Measurements from ENCODE around the gene SOX6. TPM values are rescaled to one million over a fixed set of nuclear protein-coding genes. Genes with fewer than 3 reads are reported as not detected.

SOX6 gene
- total RNA-seq, 4 donors from 2014 or later = 1.6 to 22.7 (median 6.9) TPM

- H3K27me3 ChIP-seq = no peaks in the 10 kb centered on the region
- H3K4me3 ChIP-seq = no peak overlapping the region
- DNase-seq = no peak
- intact Hi-C loops (cut with DNase I; ENCODE audit: low total_unique reads) = no loop called here
- TF ChIP-seq EP300 (IDR thresholded peaks at IDR 0.05; ENCODE audit: low read depth) (no peak), POLR2AphosphoS5 (IDR thresholded peaks at IDR 0.05) (no peak), POLR2A (IDR thresholded peaks at IDR 0.05) (no peak), CTCF (IDR thresholded peaks at IDR 0.05) (no peak)
- H3K27ac ChIP-seq = no peak overlapping the region
- in situ Hi-C loops (cut with MboI; ENCODE audit: low pct_ligation_motif_present in 1 of 4, low pct_unique_long_range_greater_than_20kb in 1 of 4, low sequenced_read_pairs in 3 of 4) = no loop called here
- no peaks in the 10 kb centered on the region for H3K4me1 ChIP-seq
- 50 to 79% methylated on average over 2 to 3 of the region's 3 CpGs for WGBS, 2 donors (ENCODE audit: low coverage in 1 of 2)
- H3K9me3 ChIP-seq = no peaks in the 10 kb centered on the region
- H3K36me3 ChIP-seq = no peaks in the 10 kb centered on the region
These were observed 232.0 kb downstream of the SOX6 start for GRCh38 chr11:16124390-16124789.

GRCh38 chr11:16121853-16122252, 234.5 kb downstream of the SOX6 start:
- DNase-seq = no peak
- intact Hi-C loops (cut with DNase I; ENCODE audit: low total_unique reads) = no loop called here
- Histone ChIP-seq H3K4me1 (no peaks in the 10 kb centered on the region), H3K27me3 (no peaks in the 10 kb centered on the region), H3K4me3 (no peak overlapping the region), H3K36me3 (no peaks in the 10 kb centered on the region), H3K27ac (no peak overlapping the region), H3K9me3 (no peaks in the 10 kb centered on the region)
- TF ChIP-seq POLR2AphosphoS5 (IDR thresholded peaks at IDR 0.05) (no peak), EP300 (IDR thresholded peaks at IDR 0.05; ENCODE audit: low read depth) (no peak), POLR2A (IDR thresholded peaks at IDR 0.05) (no peak), CTCF (IDR thresholded peaks at IDR 0.05) (no peak)
- in situ Hi-C loops (cut with MboI; ENCODE audit: low pct_ligation_motif_present in 1 of 4, low pct_unique_long_range_greater_than_20kb in 1 of 4, low sequenced_read_pairs in 3 of 4) = no loop called here
- 68 to 73% methylated on average over 1 of the region's 1 CpG for WGBS, 2 donors (ENCODE audit: low coverage in 1 of 2)

GRCh38 chr11:16120008-16120407, 236.3 kb downstream of the SOX6 start:
- intact Hi-C loops (cut with DNase I; ENCODE audit: low total_unique reads) = no loop called here
- Histone ChIP-seq H3K27ac (no peak overlapping the region), H3K27me3 (no peaks in the 10 kb centered on the region), H3K4me1 (no peaks in the 10 kb centered on the region), H3K9me3 (no peaks in the 10 kb centered on the region), H3K4me3 (no peak overlapping the region), H3K36me3 (no peaks in the 10 kb centered on the region)
- in situ Hi-C loops (cut with MboI; ENCODE audit: low pct_ligation_motif_present in 1 of 4, low pct_unique_long_range_greater_than_20kb in 1 of 4, low sequenced_read_pairs in 3 of 4) = no loop called here
- TF ChIP-seq POLR2A (IDR thresholded peaks at IDR 0.05) (no peak), EP300 (IDR thresholded peaks at IDR 0.05; ENCODE audit: low read depth) (no peak), POLR2AphosphoS5 (IDR thresholded peaks at IDR 0.05) (no peak), CTCF (IDR thresholded peaks at IDR 0.05) (no peak)
- no peak for DNase-seq

GRCh38 chr11:16117989-16118756, 238.2 kb downstream of the SOX6 start:
- 61 to 70% methylated on average over 3 to 4 of the region's 4 CpGs for WGBS, 2 donors (ENCODE audit: low coverage in 1 of 2)
- Histone ChIP-seq H3K4me1 (no peaks in the 10 kb centered on the region), H3K27me3 (no peaks in the 10 kb centered on the region), H3K4me3 (no peak overlapping the region), H3K36me3 (no peaks in the 10 kb centered on the region), H3K9me3 (no peaks in the 10 kb centered on the region), H3K27ac (no peak overlapping the region)
- TF ChIP-seq POLR2AphosphoS5 (IDR thresholded peaks at IDR 0.05) = no peak
- no peak for TF ChIP-seq POLR2A (IDR thresholded peaks at IDR 0.05)
- no peak for TF ChIP-seq EP300 (IDR thresholded peaks at IDR 0.05; ENCODE audit: low read depth)
- TF ChIP-seq CTCF (IDR thresholded peaks at IDR 0.05) = no peak
- no peak for DNase-seq
- intact Hi-C loops (cut with DNase I; ENCODE audit: low total_unique reads) = loop anchor here (2.0 kb wide), 1 partner anchor 55 kb away; no protein-coding TSS in a partner anchor
- in situ Hi-C loops (cut with MboI; ENCODE audit: low pct_ligation_motif_present in 1 of 4, low pct_unique_long_range_greater_than_20kb in 1 of 4, low sequenced_read_pairs in 3 of 4) = no loop called here
